Stimulated activated CD8-positive, alpha-beta memory T cell treated with anti-CD3 and anti-CD28 coated beads, Interleukin-7, amount 100 ng/mL, for 24 hours (primary cell): ENCODE results near the gene LRRN3.

Experiments used
- DNase-seq: peaks from one replicate; pipeline ENCODE4 v3.0.0-alpha.2; 2020; ENCODE audit warnings: low read depth

Gene LRRN3

DNA sequence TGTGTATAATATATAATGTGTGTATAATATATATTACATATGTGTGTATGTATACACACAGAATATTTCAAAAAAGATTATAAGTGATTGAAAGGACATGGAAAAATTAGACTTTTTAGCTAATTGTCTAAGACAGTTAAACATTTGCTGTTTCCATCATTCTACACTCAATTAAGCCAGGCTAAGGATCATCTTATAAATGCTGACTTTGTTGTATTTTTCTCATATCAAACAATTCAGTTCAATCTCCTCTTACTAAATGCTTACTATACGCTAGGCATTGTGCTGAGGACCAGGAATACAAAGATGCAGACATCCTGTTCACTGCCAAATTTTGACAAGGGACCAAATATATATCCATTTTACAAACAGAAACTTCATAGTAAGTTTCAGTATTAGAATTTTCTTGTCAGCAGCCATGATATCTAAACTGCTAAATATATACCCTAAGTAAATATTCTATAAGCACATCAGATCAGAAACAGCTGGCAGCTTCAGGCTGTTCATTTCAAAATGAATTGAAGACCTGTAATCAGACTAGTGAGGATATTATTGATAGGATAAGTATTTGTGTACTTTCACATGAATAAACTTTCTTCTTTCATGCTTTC is 10.3 kb upstream of the LRRN3 start:
- DNase-seq: no peak

DNA sequence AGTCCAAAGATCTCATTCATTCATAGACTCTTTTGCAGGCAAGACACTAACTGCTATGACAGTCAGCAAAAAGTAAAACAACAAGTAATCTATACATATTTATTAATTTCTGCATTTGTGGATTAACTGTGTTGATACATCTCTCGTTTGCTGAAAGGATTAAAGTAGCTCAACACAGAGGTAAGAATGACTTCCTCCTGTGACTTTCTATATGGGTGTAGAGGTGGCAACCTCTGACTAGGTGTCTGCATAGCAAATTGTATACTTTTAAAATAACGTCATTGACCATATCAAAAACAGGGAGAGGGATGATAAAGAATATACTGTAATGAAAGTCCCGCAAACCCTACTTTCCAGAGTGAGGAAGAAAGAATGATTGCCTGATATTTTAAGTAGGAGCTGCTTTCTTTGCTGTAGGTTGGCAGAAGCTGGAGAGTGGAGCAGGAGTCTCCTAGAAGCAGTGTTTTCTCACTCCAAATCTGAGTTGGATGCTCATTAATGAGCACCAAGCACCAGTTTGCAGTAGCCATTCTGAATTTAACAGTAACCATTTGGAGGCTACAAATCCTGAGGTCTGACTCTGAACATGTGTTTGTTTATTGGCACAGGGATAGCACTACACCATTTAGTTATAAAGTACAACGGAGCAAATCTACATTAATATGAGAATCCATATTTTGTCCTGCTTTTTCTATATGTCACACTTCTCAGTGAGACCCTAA is 9.2 kb upstream of the LRRN3 start:
- no peak for DNase-seq

DNA sequence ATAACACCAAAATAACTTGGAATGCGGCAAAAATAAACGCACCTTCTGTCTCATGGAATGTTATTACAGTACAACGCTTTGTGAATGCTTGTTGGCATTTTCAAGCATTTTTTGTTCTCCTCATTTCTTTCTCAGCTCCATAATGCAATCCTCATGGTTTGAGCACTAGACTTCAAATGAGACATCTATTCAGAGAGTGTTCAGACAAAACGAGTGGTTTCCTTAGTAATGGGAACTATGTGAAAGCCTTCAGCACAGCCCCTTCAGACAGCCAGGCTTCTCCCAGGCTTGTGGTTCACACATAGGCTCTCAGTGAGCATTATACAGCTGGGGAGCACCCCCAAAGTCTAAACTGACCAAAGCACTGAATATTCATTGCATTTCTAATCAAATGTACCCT is 8.6 kb upstream of the LRRN3 start:
- DNase-seq: no peak

DNA sequence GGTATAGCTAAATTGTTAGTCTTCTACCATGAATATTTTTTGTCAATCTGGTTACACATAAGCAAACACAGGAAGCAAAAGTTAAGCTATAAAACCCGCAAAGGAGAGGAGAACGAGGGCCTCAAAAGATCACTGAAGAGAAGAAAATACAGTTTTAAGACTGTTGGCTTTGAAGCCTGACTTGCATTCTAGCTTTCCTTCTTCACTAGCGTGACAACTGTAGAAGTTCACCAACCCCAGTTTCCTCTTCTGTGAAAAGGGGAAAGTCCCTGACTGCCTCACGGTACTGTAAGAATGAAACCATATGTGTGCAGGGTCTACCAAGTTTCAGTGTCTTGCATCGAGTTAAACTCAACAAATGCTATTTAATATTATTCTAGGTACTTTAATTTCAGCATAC is 7.5 kb upstream of the LRRN3 start:
- no peak for DNase-seq

DNA sequence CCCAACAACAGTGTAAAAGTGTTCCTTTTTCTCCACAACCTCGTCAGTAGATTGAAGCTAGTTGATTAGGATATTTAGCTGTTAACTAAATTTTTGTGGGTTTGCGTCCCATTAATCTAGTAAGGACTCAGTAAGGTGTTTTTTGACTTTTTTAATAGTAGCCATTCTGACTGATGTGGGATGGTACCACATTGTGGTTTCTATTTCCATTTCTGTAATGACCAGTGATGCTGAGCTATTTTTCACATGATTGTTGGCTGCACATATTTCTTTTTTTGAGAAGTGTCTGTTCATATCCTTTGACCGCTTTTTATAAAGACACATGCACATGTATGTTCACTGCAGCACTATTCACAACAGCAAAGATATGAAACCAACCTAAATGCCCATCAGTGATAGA is 5.6 kb upstream of the LRRN3 start:
- DNase-seq: no peak

DNA sequence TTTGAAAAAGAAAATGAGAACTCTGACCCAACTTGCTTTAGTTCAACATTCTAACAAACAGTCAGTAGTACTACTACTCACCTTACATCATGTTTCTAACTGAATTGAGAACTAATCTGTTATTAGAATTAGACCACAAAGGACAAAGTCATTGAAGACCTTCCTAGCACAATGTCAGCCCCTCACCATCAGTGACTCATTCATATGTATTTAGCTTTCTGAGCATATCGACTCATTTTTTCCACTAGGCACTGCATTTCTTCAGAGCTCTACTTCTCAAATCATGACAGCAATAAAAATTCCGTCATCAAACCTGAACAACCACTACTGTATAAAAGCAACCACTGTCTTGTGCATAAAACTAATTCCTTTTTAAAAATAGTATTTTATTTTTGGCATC is 4.4 kb upstream of the LRRN3 start:
- no peak for DNase-seq

DNA sequence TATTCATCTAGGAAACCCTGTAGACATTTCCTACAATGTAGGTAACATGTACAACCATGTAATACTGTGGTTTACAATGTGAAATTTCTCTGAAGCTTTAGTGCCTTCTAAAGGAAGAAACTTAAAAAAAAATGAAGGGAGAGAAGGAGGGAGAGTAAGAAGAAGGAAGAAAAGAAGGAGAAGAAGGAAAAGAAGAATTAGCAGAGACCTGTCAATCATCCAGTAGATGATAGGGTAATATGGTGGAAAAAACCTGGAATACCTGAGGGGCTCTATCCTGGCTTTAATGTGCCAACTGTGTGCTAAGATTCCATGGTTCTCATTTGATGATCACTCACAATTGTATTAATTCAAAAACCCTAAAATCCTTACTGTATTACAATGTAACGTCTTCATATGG is 2.6 kb upstream of the LRRN3 start:
- DNase-seq: no peak

DNA sequence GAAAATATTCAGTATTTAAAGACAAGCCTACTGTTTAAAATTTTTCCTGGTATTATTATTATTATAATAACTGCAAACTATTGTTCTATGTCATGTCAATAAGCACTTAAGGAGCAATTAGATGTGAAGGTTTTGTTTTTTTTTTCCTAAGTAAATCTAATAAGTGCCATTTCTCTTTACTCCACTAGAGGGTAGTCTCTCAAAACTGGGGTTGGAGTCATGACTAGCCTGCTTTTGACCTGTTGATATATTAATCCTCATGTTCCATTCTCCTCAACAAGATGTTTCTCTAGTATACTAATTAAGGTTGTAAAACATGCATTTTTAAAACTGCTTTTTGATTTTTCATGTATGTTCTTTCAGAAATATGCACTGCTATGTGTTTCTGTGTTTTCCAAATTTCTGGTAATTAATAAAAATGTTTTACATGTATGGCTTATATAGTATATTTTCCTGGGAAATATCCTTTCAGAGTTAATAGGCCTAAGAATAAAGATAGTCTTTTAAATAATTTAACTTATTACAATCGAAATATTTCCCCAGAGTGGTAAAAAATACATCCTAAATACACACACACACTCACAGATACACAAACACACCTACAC is 1.0 kb upstream of the LRRN3 start:
- no peak for DNase-seq

DNA sequence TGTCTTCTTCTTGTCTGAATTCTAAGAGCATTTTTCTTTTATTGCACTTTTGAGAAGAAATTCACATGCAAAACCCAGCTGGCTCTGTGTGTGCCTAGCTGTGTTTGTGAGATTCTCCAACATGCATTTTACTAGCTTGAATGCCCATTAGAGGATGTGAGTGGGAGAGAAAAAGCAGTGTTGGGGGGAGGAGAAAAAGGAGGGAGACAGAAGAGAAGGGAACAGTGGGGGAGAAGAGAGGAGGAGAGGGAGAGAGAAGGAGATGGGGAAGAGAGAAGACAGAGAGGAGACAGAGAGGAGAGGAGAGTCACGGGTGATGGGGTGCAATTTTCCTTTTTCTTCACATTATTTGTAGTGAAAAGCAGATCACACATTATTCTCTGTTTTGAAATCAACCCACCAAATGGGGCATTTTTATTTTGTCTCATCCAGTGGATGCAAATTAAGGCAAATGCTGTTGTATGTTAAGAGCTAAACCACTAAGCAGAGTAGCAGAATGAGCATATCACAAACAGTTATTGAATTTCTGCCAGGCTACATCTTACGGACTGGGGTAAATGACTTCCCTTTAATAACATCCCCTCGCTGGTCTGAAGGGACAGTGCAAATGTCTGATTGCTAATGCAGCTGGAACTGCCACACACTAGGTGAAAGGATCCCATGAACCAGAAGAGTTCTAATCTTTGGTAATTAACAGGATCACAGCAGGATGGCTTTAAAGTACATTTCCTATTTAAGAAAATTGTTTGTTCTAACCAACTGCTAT is 849 bp downstream of the LRRN3 start:
- DNase-seq: no peak

DNA sequence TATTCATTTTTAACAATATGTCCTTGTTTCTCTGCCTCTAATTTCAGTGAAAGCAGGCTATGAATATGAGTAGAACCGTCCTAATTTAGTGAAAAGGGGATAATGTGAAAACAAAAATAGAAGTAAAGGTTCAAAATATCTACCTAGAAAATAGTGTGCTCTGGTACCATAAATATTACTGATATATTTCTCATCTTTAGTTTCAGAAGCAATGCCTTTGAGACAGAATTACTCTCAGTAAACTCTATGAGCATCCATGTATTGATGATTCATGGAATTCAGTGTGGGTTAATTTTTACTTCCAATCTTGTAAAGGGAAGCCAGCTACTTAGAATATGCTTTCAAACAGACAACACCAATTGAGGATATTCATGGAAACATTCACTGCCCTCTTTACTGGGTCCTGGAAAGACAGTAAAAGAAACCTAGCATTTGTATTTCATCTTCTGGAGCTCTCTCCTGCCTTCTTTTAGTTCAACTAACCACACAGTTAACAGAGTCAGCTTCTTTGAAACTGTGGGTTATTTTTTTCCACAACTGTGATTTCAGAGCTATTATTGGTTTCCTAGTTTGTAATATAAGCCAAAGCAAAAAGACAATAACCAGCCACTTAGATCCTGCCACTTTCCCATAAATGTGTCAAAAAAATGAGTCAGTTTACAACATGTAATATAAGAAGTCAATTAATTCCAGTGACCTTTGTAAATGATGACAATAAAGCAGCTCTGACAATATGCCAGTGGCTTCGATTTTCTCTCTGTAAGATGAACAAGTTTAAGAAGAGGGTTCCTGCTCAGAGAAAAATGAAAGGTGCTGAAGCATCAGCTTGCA is 1.7 kb downstream of the LRRN3 start:
- DNase-seq: no peak

DNA sequence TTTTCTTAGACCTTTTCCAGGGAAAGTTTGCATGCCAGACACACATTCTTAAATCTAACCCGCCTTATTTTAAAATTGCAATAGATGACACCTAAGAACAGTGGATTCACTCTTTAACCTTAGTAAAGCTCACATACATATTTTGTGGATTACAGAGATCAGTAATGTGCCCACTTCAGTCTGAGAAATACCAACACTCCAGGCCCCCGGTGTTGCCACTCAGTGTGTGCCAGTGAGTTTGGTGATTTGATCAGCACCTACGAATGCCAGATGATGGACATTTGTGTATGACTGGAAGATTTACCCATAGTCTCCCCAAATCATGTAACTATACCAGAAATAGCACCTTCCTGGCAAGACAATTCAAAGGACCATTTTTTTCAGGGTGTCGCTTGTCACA is 2.6 kb downstream of the LRRN3 start:
- no peak for DNase-seq

DNA sequence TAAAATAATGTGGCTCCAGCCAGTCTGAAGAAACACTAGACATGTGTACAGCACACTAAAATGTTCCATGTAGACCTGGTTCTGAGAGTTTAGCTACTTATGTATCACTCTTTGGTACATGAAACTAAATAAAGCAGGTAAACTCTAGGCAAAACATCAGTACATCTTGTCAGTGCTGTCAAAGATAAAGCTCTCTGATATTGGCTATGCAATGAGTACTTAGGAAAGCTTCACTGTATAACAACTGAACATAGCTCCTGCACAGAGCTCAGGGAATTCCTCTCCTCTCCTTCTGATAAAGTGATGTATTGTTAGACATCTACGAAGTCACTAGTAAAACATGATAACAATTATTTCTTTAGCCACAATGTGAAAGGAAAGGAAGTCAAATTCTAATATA is 3.5 kb downstream of the LRRN3 start:
- DNase-seq: no peak

DNA sequence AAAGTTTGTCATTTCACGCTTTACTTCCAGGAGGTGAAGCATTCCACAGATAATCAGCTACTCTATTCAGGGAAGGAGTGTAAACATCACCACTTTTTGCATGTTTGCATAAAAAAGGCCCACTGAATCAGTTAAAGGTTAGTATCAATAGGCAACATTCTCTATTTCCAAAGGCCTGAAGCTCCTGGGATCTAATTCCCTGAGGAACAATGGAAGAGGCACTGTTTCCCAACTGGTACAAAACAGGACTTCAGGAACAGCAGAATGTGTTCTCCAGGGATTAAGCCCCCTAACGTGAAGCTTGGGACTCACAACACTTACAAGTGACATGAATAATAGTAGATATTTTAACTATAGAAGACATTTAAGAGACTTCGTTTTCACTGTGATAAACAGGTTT is 6.1 kb downstream of the LRRN3 start:
- no peak for DNase-seq

DNA sequence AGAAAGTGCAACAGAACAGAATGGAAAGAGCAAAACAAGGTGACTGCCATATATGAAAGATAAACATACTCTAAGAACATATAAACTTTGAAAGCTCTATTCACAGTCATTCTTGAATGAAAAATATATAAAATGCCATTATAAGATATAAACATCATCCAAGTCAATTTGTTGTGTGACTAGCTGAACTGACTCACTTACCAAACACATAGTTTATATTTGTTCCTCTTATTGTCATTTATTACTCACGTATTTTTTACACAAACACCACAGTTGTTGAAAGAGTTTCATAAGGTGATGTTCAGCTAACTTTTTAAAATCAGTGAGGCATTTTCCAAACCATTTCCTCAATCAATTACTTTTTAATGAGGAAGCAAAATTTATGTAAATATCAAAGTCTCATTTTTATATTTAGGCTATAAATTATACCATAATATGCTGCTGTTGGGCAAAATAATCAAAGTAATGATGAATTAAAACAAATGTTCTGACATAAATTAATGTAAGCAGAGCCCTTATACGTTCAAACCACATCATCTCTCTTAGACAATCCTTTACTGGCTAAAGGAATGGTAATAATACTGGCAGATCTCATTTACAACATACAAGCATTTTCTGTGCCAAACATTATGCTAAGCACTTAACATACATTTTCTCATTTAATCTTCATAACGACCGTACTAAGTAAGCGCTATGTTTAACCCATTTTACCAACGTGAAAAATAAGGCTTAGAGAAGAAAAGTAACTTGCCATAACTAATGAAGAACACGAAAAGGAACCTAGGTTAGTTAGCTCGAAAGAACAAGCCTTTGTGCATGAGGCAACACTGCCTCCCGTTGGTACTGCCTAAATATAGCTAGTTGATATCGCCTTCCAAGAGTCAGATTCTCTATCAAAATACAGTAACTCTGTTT is 7.3 kb downstream of the LRRN3 start:
- no peak for DNase-seq

DNA sequence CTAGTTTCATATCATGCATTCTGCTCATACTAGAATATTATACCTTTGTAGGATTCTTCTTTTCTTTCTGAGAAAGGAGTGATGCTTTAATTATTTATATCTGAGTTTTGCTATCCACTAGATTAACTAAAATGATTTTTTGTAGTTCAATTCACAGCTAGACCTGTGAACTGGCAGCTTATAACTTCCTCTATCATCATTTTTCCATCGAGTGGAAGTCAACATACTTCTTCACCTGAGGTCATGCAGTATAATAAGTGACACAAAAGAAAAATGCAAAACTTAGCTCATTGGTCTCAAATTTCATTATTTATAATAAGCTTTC is 8.0 kb downstream of the LRRN3 start:
- DNase-seq: no peak

DNA sequence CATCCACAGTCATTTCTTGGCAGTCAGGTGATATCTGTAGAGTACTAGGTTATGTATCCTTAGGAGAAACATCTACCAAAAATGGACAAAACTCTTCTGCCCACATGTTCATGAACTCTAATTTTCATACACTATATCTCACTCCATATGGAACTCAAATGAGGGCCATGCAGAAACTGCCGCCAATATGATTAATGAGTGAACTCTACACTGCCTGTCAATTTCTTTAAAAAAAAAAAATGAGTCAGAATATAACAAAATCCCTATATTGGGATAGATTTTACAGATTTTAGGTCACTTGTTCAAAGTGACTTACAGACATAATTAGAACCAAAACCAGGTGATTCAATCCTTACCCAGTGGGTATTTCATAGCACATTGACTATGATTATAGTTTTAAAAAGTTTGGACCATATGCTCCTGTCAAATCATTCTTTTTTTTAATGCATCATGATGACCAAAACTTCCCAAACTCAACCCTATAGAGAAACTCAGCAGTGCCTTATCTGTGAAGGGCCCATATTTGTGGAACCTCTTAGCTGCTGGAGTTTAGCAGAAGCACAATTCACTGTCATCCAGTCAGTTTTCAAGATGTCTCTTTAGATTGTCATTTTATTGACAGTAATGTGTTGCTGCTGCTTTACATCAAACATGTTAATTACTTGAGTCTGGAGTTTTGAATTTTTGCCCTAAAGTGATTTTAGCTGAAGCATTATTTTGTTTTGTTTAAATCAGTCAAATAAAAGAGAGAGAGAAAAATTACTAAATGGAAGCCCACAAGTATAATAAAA is 11.1 kb downstream of the LRRN3 start:
- DNase-seq: no peak

DNA sequence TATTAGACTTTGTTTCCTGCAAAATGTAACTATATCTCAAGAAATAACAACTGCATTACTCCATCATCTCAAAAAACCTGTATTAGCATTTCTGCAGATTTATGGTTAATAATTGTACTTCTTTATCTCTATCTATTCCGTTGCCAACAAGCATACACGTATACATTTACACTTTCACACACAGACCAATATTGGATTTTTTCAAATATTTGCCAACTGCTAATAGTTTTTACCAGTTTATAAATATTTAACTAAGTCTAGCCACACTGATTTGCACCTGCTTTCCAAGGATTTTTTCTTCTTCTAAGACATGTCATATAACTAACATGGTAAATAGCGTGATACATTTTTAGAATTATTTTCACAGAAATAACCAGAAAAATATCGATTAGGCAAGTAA is 12.2 kb downstream of the LRRN3 start:
- no peak for DNase-seq

DNA sequence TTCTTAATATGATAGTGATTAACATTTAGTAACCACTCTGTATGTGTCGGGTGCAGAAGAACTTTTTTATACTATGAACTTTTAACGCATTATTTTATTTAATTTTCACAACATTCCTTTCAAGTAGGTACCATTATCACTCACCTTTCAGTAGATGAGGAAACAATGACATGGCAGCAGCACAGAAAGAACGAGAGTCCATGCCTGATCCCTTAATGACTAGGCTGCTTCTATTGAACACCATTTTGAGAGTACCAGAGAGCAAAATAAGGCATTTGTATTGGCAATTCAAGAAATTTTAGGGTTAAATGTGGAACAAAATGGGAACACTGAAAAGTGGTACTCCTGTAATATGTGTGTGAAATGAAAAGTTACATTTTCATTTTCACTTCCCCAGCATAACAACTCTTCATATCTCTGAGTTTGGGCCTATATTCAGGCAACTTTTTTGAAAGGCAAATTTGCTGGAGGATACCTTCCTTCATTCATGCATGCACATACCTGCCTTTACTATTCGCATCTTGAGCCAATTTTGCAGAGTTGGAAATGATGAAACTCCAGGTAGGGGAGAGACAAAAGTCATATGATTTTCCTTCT is 12.8 kb downstream of the LRRN3 start:
- DNase-seq: no peak

DNA sequence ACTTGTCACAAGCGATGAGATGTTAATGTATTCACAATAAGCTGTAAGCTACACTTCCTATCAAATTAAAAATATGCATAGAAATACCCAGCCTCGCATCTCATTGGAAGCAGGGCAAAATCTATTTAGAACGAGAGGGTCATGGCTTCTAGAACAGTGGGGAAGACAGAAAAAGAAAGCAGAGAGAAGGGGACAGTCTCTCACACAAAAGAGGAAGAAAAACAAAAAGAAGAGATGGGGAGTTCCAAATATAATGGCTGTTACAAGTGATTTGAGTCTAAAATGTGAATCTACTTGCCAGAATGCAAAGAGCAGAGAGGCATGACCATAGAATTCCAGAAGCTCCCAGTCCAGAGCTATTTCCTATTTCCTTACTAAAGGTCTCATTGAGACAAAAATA is 13.8 kb downstream of the LRRN3 start:
- no peak for DNase-seq

DNA sequence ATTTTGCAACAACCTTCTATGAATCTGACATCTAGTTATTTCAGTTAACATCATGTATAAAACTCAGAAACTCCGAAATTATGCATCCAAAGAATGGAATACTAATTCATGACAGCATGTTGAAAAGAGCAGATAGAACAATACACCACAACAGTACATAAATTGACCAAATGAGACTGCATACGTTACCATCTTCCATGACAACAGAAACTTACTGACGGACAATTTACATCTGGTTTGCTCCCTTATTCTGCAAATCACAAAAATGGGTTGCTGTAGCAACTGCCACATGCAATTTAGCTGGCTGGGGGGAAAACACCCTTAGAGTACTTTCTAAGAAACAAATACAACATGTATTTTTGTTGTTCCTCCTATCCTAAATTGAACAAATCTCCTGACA is 14.3 kb downstream of the LRRN3 start:
- DNase-seq: no peak
